ENCODE results near the gene PSMD5.

DNA sequence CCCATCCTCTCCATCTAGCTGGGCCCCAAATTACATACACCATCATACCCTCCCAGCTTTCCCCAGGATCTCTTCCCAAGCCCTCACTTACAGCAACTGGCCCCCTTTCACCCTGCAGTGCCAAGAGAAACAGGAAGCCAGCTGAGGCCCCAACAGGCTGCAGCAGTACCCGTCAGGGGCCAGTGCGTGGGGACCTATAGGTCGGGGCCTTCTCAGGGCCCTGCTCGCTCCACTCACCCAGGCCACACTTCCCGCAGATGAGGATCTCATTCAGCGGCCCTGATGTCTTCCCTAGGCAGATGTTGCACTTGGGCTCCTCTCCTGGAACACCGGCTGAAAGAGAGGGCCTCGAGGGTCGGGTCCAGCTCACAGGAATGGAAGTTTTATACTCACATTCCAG, 27.5 kb upstream of the PSMD5 start:
- TF ChIP-seq, protein P1, sequence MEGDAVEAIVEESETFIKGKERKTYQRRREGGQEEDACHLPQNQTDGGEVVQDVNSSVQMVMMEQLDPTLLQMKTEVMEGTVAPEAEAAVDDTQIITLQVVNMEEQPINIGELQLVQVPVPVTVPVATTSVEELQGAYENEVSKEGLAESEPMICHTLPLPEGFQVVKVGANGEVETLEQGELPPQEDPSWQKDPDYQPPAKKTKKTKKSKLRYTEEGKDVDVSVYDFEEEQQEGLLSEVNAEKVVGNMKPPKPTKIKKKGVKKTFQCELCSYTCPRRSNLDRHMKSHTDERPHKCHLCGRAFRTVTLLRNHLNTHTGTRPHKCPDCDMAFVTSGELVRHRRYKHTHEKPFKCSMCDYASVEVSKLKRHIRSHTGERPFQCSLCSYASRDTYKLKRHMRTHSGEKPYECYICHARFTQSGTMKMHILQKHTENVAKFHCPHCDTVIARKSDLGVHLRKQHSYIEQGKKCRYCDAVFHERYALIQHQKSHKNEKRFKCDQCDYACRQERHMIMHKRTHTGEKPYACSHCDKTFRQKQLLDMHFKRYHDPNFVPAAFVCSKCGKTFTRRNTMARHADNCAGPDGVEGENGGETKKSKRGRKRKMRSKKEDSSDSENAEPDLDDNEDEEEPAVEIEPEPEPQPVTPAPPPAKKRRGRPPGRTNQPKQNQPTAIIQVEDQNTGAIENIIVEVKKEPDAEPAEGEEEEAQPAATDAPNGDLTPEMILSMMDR (IDR thresholded peaks at IDR 0.05; ENCODE audit: low read depth, low read length, poor library complexity, severe bottlenecking), result no peak
- TF ChIP-seq EZH2phosphoT487 (IDR thresholded peaks at IDR 0.05; ENCODE audit: borderline replicate concordance, low read length), result no peak
